Stomach smooth muscle (tissue), 2 donors: ENCODE data around the gene PNMA8A.

Source experiments
- H3K27ac ChIP-seq: one replicate; pipeline ENCODE4 v1.7.0; 2013; ENCODE audit warnings: mild to moderate bottlenecking, low read length, inconsistent platforms
- H3K27me3 ChIP-seq, 2 donors: one replicate each; pipeline ENCODE4 v1.7.0; 2013; ENCODE audit warnings: low read length in 2 of 2; ENCODE audit not compliant: insufficient read depth in 2 of 2, control insufficient read depth in 1 of 2
- H3K36me3 ChIP-seq, 2 donors: one replicate each; pipeline ENCODE4 v1.7.0; 2013; ENCODE audit warnings: low read length in 2 of 2; ENCODE audit not compliant: control insufficient read depth in 2 of 2, insufficient read depth in 2 of 2
- H3K4me1 ChIP-seq: one replicate; pipeline ENCODE4 v1.7.0; 2013; ENCODE audit warnings: low read length; ENCODE audit not compliant: control insufficient read depth, insufficient read depth
- H3K4me3 ChIP-seq, 2 donors: one replicate each; pipeline ENCODE4 v1.7.0; 2013; ENCODE audit warnings: low read length in 2 of 2
- H3K9ac ChIP-seq, 2 donors: one replicate each; pipeline ENCODE4 v1.7.0; 2013; ENCODE audit warnings: low read length in 2 of 2, mild to moderate bottlenecking in 1 of 2
- H3K9me3 ChIP-seq, 2 donors: one replicate each; pipeline ENCODE4 v1.7.0; 2013; ENCODE audit warnings: low read length in 2 of 2; ENCODE audit not compliant: control insufficient read depth in 2 of 2
- donor health status: healthy.
- donor health status: Pancreatic carcinoma.

Gene PNMA8A

DNA sequence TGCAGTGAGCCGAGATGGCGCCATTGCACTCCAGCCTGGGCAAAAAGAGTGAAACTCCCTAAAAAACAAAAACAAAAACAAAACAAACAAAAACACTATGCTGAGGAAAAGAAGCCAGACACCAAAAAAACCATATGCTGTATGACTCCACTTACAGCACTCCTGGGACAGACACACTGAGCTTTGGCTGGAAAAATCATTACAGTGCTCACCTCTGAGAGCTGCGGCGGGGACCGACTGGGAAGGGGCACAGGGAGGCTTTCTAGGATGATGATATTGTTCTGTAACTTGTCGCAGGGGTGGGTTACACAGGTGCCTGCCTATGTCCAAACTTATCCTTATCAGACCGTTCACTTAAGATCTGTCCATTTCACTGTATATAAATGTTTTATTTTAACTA lies 7.8 kb downstream of the PNMA8A start:
- Histone ChIP-seq H3K36me3 (no peaks in the 10 kb centered on the region), H3K9ac (no peak overlapping the region), H3K4me1 (no peaks in the 10 kb centered on the region), H3K9me3 (no peaks in the 10 kb centered on the region), H3K27ac (no peak overlapping the region), H3K27me3 (no peaks in the 10 kb centered on the region), H3K4me3 (no peak overlapping the region)

DNA sequence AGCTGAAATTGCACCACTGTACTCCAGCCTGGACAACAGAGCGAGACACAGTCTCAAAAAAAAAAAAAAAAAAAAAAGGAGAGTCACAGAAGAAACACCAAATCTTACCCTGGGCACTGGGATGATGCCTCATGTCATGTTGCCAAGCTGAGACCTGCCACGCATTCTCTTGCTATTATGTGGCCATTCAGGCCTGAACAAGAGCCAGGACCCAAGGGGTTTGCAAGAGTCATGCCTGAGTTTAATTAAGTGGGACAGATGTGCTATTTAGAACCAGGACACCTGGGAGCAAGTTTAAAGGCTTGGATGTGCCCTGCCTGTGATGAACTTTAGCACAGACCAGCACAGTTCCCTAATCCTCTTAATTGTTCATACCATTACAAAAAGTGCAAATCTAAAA lies 9.8 kb downstream of the PNMA8A start:
- Histone ChIP-seq H3K27me3 (peaks cover 0 to 5% of the 10 kb centered on the region in 2 donors), H3K9ac (no peak overlapping the region), H3K4me1 (no peaks in the 10 kb centered on the region), H3K27ac (no peak overlapping the region), H3K4me3 (no peak overlapping the region), H3K36me3 (no peaks in the 10 kb centered on the region), H3K9me3 (no peaks in the 10 kb centered on the region)

DNA sequence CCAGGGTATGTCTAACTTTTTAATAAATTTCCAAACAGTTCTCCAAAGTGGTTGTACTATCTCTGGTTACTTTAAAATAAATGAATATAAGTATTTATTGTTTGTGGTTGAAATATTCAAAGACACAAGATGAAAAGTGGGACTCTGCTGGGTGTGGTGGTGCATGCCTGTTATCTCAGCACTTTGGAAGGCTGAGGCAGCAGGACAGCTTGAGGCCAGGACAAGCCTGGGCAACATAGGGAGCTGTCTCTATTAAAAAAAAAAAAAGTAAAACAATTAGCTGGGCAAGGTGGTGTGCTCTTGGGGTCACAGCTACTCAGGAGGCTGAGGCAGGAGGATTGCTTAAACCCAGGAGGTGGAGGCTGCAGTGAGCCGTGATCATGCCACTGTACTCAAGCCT lies 10.4 kb downstream of the PNMA8A start:
- H3K4me1 ChIP-seq: no peaks in the 10 kb centered on the region
- H3K9ac ChIP-seq: no peak overlapping the region
- H3K36me3 ChIP-seq: no peaks in the 10 kb centered on the region
- no peak overlapping the region for H3K27ac ChIP-seq
- peaks cover 0 to 5% of the 10 kb centered on the region in 2 donors for H3K27me3 ChIP-seq
- no peak overlapping the region for H3K4me3 ChIP-seq
- no peaks in the 10 kb centered on the region for H3K9me3 ChIP-seq

DNA sequence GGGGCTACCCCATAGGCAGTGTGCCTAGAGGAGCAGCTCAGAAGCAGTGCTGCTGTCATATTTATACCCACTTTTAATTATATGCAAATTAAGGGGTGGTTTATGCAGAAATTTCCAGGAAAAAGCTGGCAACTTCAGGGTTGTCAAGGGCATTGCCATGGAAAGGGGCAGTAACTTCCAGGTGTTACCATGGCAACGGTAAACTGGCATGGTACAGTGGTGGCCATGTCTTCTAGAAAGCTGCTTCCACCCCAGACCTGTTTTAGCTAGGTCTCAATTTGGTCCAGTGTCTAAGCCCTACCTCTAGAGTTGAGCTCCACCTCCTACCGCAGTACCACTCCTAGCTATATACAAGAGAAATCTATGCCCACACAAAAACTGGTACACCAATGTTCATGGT lies 11.3 kb downstream of the PNMA8A start:
- H3K9ac ChIP-seq: no peak overlapping the region
- no peak overlapping the region for H3K4me3 ChIP-seq
- no peaks in the 10 kb centered on the region for H3K9me3 ChIP-seq
- H3K27ac ChIP-seq: no peak overlapping the region
- H3K27me3 ChIP-seq: peaks cover 0 to 5% of the 10 kb centered on the region in 2 donors
- no peaks in the 10 kb centered on the region for H3K4me1 ChIP-seq
- H3K36me3 ChIP-seq: no peaks in the 10 kb centered on the region

DNA sequence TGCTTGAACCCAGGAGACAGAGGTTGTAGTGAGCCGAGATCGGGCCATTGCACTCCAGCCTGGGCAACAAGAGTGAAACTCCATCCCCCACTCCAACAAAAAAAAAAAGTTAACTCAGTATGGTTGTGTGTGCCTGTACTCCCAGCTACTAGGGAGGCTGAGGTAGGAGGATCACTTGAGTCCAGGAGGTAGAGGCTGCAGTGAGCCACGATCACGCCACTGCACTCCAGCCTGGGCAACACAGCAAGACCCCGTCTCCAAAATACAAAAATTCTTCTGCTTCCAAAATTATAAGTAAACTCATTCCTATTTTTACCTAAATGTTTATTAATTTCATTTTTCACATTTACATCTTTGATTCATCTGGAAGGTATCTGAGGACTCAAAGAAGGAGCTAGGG lies 14.4 kb downstream of the PNMA8A start:
- Histone ChIP-seq H3K9me3 (no peaks in the 10 kb centered on the region), H3K4me3 (no peak overlapping the region), H3K36me3 (no peaks in the 10 kb centered on the region), H3K27ac (no peak overlapping the region), H3K9ac (no peak overlapping the region), H3K4me1 (no peaks in the 10 kb centered on the region), H3K27me3 (peaks cover 0 to 5% of the 10 kb centered on the region in 2 donors)

DNA sequence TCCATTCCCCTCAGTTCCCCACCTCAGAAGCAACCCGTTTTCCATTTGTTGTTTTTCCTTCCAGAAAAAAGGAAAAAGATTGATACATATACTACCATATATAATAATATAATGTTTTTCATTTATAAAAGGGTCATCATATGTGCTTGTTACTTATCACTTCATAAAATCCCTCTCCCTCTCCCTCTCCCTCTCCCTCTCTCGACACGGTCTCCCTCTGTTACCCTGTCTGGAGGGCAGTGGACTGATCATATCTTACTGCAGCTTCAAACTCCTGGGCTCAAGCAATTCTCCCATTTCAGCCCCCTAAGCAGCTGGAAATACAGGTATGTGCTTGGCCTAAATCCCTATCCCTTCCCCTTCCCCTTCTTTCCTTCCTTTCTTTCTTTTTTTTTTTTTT lies 17.1 kb downstream of the PNMA8A start:
- Histone ChIP-seq H3K4me1 (no peaks in the 10 kb centered on the region), H3K36me3 (no peaks in the 10 kb centered on the region), H3K27ac (no peak overlapping the region), H3K4me3 (no peak overlapping the region), H3K9me3 (no peaks in the 10 kb centered on the region), H3K9ac (no peak overlapping the region), H3K27me3 (peaks cover 0 to 5% of the 10 kb centered on the region in 2 donors)

GRCh38 chr19:46453661-46454060 lies 17.7 kb downstream of the PNMA8A start:
- no peak overlapping the region for H3K27ac ChIP-seq
- no peak overlapping the region for H3K9ac ChIP-seq
- H3K27me3 ChIP-seq: peaks cover 0 to 5% of the 10 kb centered on the region in 2 donors
- no peaks in the 10 kb centered on the region for H3K4me1 ChIP-seq
- H3K9me3 ChIP-seq: no peaks in the 10 kb centered on the region
- no peak overlapping the region for H3K4me3 ChIP-seq
- H3K36me3 ChIP-seq: no peaks in the 10 kb centered on the region

- Histone ChIP-seq H3K27ac (no peak overlapping the region), H3K4me3 (no peak overlapping the region)
These were observed 19.2 kb downstream of the PNMA8A start for GRCh38 chr19:46452186-46452585.

DNA sequence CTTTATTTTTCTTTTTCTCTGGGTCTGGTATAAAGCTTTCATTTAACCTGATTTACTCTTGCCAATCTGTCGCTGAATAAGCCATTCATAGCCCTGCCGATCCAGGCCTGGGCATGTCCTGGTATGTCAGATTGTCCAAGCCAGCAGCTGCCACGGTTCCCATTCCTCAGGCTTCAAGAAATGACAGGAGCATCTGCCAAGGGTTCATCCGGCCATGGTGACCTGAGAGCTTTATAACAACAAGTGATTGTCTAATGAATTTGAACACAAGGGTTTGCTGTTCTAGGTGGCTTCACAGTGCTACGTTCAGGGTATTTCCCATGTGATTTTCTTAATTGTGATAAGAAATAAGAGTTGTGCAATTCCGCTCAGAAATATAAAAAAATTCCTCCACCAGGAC lies 20.0 kb downstream of the PNMA8A start:
- Histone ChIP-seq H3K9me3 (no peaks in the 10 kb centered on the region), H3K4me3 (no peak overlapping the region), H3K27me3 (no peaks in the 10 kb centered on the region), H3K9ac (no peak overlapping the region), H3K4me1 (no peaks in the 10 kb centered on the region), H3K36me3 (no peaks in the 10 kb centered on the region), H3K27ac (no peak overlapping the region)

More at GRCh38 chr19:46452186-46452585, 19.2 kb downstream of the PNMA8A start:
- no peaks in the 10 kb centered on the region for H3K36me3 ChIP-seq
- no peaks in the 10 kb centered on the region for H3K27me3 ChIP-seq
- H3K9me3 ChIP-seq: no peaks in the 10 kb centered on the region
- no peak overlapping the region for H3K9ac ChIP-seq
- H3K4me1 ChIP-seq: no peaks in the 10 kb centered on the region

- no peaks in the 10 kb centered on the region for H3K36me3 ChIP-seq
- no peak overlapping the region for H3K4me3 ChIP-seq
- H3K9me3 ChIP-seq: no peaks in the 10 kb centered on the region
- H3K4me1 ChIP-seq: no peaks in the 10 kb centered on the region
- H3K27ac ChIP-seq: no peak overlapping the region
- no peak overlapping the region for H3K9ac ChIP-seq
- no peaks in the 10 kb centered on the region for H3K27me3 ChIP-seq
These were observed 20.6 kb downstream of the PNMA8A start for GRCh38 chr19:46450737-46451136.

GRCh38 chr19:46449228-46449627 lies 22.1 kb downstream of the PNMA8A start:
- Histone ChIP-seq H3K27ac (no peak overlapping the region), H3K9ac (no peak overlapping the region), H3K4me1 (no peaks in the 10 kb centered on the region), H3K36me3 (no peaks in the 10 kb centered on the region), H3K4me3 (no peak overlapping the region), H3K9me3 (no peaks in the 10 kb centered on the region), H3K27me3 (no peaks in the 10 kb centered on the region)
